ENCODE data around the gene PANK3.

PANK3 gene

GRCh38 chr5:168527756-168528295 is 51.3 kb downstream of the PANK3 start:
- Histone ChIP-seq H3K79me2 (ENCODE audit: low read length) (no peaks in the 10 kb centered on the region), H3K4me2 (ENCODE audit: low read length) (no peak overlapping the region), H3K36me3 (replicated peaks; ENCODE audit: low read depth, low read length) (peaks cover 38% of the 10 kb centered on the region), H2AFZ (ENCODE audit: low read depth, low read length) (no peak overlapping the region), H3K9me3 (ENCODE audit: insufficient read depth, low read length) (no peaks in the 10 kb centered on the region), H4K20me1 (ENCODE audit: insufficient read depth, low read length) (no peaks in the 10 kb centered on the region), H3K27me3 (ENCODE audit: low read depth, low read length) (no peaks in the 10 kb centered on the region), H3K4me1 (ENCODE audit: low read length) (no peaks in the 10 kb centered on the region), H3K4me3 (ENCODE audit: low read length) (no peak overlapping the region), H3K9ac (ENCODE audit: low read length) (no peak overlapping the region), H3K27ac (ENCODE audit: low read length) (no peak overlapping the region)
- TF ChIP-seq EZH2phosphoT487 (IDR thresholded peaks at IDR 0.05; ENCODE audit: low read depth) = no peak
- TF ChIP-seq, protein P1, sequence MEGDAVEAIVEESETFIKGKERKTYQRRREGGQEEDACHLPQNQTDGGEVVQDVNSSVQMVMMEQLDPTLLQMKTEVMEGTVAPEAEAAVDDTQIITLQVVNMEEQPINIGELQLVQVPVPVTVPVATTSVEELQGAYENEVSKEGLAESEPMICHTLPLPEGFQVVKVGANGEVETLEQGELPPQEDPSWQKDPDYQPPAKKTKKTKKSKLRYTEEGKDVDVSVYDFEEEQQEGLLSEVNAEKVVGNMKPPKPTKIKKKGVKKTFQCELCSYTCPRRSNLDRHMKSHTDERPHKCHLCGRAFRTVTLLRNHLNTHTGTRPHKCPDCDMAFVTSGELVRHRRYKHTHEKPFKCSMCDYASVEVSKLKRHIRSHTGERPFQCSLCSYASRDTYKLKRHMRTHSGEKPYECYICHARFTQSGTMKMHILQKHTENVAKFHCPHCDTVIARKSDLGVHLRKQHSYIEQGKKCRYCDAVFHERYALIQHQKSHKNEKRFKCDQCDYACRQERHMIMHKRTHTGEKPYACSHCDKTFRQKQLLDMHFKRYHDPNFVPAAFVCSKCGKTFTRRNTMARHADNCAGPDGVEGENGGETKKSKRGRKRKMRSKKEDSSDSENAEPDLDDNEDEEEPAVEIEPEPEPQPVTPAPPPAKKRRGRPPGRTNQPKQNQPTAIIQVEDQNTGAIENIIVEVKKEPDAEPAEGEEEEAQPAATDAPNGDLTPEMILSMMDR (IDR thresholded peaks at IDR 0.05; ENCODE audit: low read depth, low read length) = no peak

DNA sequence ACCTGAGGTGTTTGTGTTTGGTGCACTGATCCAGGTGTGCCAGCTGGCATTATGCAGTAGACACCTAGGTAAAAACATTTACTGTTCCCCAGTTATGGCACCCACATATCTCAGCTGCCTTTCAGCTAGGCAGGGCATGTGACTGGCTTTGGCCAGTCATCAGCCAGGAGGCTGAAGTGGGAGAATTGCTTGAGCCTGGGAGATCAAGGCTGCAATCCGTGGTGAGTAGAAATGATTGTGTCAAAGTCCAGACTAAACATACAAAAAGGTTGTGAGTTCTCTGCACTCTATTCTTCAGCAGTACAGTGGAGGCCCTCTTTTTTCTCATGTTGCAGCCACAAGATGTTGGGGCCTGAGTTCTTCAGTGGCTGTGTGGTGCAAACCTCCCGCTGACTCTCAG is 53.3 kb downstream of the PANK3 start:
- no peak overlapping the region for H3K9ac ChIP-seq (ENCODE audit: low read length)
- no peaks in the 10 kb centered on the region for H3K4me1 ChIP-seq (ENCODE audit: low read length)
- H2AFZ ChIP-seq (ENCODE audit: low read depth, low read length) = no peak overlapping the region
- no peaks in the 10 kb centered on the region for H3K79me2 ChIP-seq (ENCODE audit: low read length)
- no peak for TF ChIP-seq EZH2phosphoT487 (IDR thresholded peaks at IDR 0.05; ENCODE audit: low read depth)
- TF ChIP-seq, protein P1 (IDR thresholded peaks at IDR 0.05; ENCODE audit: low read depth, low read length) = no peak
- no peak overlapping the region for H3K4me2 ChIP-seq (ENCODE audit: low read length)
- no peak overlapping the region for H3K4me3 ChIP-seq (ENCODE audit: low read length)
- no peaks in the 10 kb centered on the region for H4K20me1 ChIP-seq (ENCODE audit: insufficient read depth, low read length)
- no peaks in the 10 kb centered on the region for H3K9me3 ChIP-seq (ENCODE audit: insufficient read depth, low read length)
- H3K27ac ChIP-seq (ENCODE audit: low read length) = no peak overlapping the region
- peaks cover 41% of the 10 kb centered on the region for H3K36me3 ChIP-seq (replicated peaks; ENCODE audit: low read depth, low read length)
- no peaks in the 10 kb centered on the region for H3K27me3 ChIP-seq (ENCODE audit: low read depth, low read length)

DNA sequence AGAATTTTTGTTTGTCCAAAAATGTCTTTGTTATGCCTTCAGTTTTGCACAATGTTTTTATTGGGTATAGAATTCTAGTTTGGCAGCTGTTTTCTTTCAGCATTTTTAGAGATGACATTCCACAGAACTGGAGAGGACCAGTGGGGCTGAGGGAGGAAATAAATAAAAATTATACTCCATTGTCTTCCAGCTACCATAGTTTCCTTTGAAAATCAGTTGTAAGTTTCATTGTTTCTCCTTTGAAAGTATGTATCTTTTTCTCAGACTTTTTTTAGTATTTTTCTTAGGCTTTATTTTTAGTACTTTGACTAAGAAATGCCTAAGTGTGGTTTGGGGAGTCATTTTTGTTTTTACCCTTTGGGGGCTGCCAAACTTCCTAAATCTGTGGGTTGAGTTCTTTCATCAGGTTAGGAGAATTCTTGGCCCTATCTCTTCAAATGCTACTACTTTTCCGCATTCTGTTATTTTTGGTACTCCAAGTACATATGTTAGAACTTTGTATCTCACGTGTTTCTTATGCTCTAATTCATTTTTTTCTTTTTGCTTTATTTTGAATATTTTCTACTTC is 65.2 kb downstream of the PANK3 start:
- Histone ChIP-seq H3K4me3 (ENCODE audit: low read length) (no peak overlapping the region), H2AFZ (ENCODE audit: low read depth, low read length) (no peak overlapping the region), H3K36me3 (replicated peaks; ENCODE audit: low read depth, low read length) (peaks cover 87% of the 10 kb centered on the region), H3K4me1 (ENCODE audit: low read length) (no peaks in the 10 kb centered on the region), H3K27me3 (ENCODE audit: low read depth, low read length) (no peaks in the 10 kb centered on the region), H3K79me2 (ENCODE audit: low read length) (no peaks in the 10 kb centered on the region), H3K9me3 (ENCODE audit: insufficient read depth, low read length) (peaks cover 8% of the 10 kb centered on the region; the same call in 1 of the 2 replicates), H3K4me2 (ENCODE audit: low read length) (no peak overlapping the region), H3K9ac (ENCODE audit: low read length) (no peak overlapping the region), H3K27ac (ENCODE audit: low read length) (no peak overlapping the region), H4K20me1 (ENCODE audit: insufficient read depth, low read length) (no peaks in the 10 kb centered on the region)
- TF ChIP-seq, protein P1 (IDR thresholded peaks at IDR 0.05; ENCODE audit: low read depth, low read length) = no peak
- no peak for TF ChIP-seq EZH2phosphoT487 (IDR thresholded peaks at IDR 0.05; ENCODE audit: low read depth)

- no peak overlapping the region for H3K4me3 ChIP-seq (ENCODE audit: low read length)
- peaks cover 49% of the 10 kb centered on the region for H3K36me3 ChIP-seq (replicated peaks; ENCODE audit: low read depth, low read length)
- H3K4me1 ChIP-seq (ENCODE audit: low read length) = no peaks in the 10 kb centered on the region
- TF ChIP-seq, protein P1 (IDR thresholded peaks at IDR 0.05; ENCODE audit: low read depth, low read length) = no peak
- no peak for TF ChIP-seq EZH2phosphoT487 (IDR thresholded peaks at IDR 0.05; ENCODE audit: low read depth)
- H3K79me2 ChIP-seq (ENCODE audit: low read length) = no peaks in the 10 kb centered on the region
- H3K9me3 ChIP-seq (ENCODE audit: insufficient read depth, low read length) = no peaks in the 10 kb centered on the region
- no peaks in the 10 kb centered on the region for H3K27me3 ChIP-seq (ENCODE audit: low read depth, low read length)
- no peak overlapping the region for H2AFZ ChIP-seq (ENCODE audit: low read depth, low read length)
- no peak overlapping the region for H3K9ac ChIP-seq (ENCODE audit: low read length)
- no peaks in the 10 kb centered on the region for H4K20me1 ChIP-seq (ENCODE audit: insufficient read depth, low read length)
- H3K4me2 ChIP-seq (ENCODE audit: low read length) = no peak overlapping the region
- no peak overlapping the region for H3K27ac ChIP-seq (ENCODE audit: low read length)
Observed at GRCh38 chr5:168502563-168503237, 76.5 kb downstream of the PANK3 start.

Measured in OCI-LY3 (cell line).